Common myeloid progenitor, CD34-positive (primary cell): ENCODE data around the gene ZNF710.
"Not testable (repeated sequence)": the region's sequence is repeated elsewhere in the genome, so short reads cannot be mapped to it uniquely, and the experiment has no call there.

Source experiments
- CTCF ChIA-PET: fragments of 350-600 bp; sonication (Branson Sonifier 250); formaldehyde crosslinking; loops from one replicate; lab custom pipeline; 2021; ENCODE audit warnings: antibody characterized with exemption; lab: Charles Lee
- POLR2A ChIA-PET: fragments of 350-600 bp; sonication (Branson Sonifier 250); formaldehyde crosslinking; loops from one replicate; lab custom pipeline; 2021; ENCODE audit warnings: antibody characterized with exemption; lab: Charles Lee
- DNase-seq, 3 donors: peaks; one replicate each; pipeline versions ENCODE4 v3.0.0 to v3.0.0-alpha.2; 2013
- H3K27ac ChIP-seq, 2 experiments: 1 replicate in 1 of 2; 2 replicates in 1 of 2; pipeline ENCODE4 v1.7.0; 2013; ENCODE audit warnings: inconsistent platforms in 2 of 2, low read length in 2 of 2, mild to moderate bottlenecking in 2 of 2, low read depth in 1 of 2, moderate library complexity in 1 of 2; ENCODE audit not compliant: severe bottlenecking in 2 of 2, insufficient read depth in 1 of 2, poor library complexity in 1 of 2
- H3K27me3 ChIP-seq, 5 experiments: replicated peaks in 2 of 5; 1 replicate in 3 of 5; 2 replicates in 2 of 5; pipeline versions ENCODE4 v1.6.1 to v1.7.0; 2013; ENCODE audit warnings: low read length in 4 of 5, mild to moderate bottlenecking in 2 of 5, moderate library complexity in 2 of 5, inconsistent platforms in 1 of 5; ENCODE audit not compliant: insufficient read depth in 5 of 5, control insufficient read depth in 4 of 5
- H3K36me3 ChIP-seq, 4 experiments: 1 replicate in 2 of 4; 2 replicates in 2 of 4; pipeline versions ENCODE4 v1.6.1 to v1.7.0; 2013; ENCODE audit warnings: low read length in 3 of 4, control low read depth in 1 of 4, mild to moderate bottlenecking in 1 of 4; ENCODE audit not compliant: control insufficient read depth in 4 of 4, insufficient read depth in 4 of 4
- H3K4me1 ChIP-seq, 4 experiments: 1 replicate in 3 of 4; 2 replicates in 1 of 4; pipeline versions ENCODE4 v1.6.1 to v1.7.1; 2013; ENCODE audit warnings: low read length in 3 of 4, mild to moderate bottlenecking in 3 of 4, control low read depth in 1 of 4, inconsistent platforms in 1 of 4, moderate library complexity in 1 of 4; ENCODE audit not compliant: control insufficient read depth in 4 of 4, insufficient read depth in 4 of 4; ENCODE audit errors: control extremely low read depth in 1 of 4
- H3K4me3 ChIP-seq, 7 experiments: 1 replicate in 4 of 7; 2 replicates in 3 of 7; pipeline versions ENCODE4 v1.5.1 to v1.7.0; 2013; ENCODE audit warnings: mild to moderate bottlenecking in 7 of 7, low read length in 6 of 7, moderate library complexity in 6 of 7, inconsistent platforms in 2 of 7, low read depth in 2 of 7, control low read depth in 1 of 7; ENCODE audit not compliant: insufficient read depth in 4 of 7, control insufficient read depth in 1 of 7; ENCODE audit errors: extremely low read depth in 1 of 7
- H3K9me3 ChIP-seq, 5 experiments: 1 replicate in 4 of 5; 2 replicates in 1 of 5; pipeline versions ENCODE4 v1.6.1 to v1.7.1; 2013; ENCODE audit warnings: low read length in 4 of 5, mild to moderate bottlenecking in 2 of 5, inconsistent platforms in 1 of 5, low read depth in 1 of 5, moderate library complexity in 1 of 5; ENCODE audit not compliant: control insufficient read depth in 4 of 5, insufficient read depth in 2 of 5; ENCODE audit errors: control extremely low read depth in 1 of 5
- WGBS: methylation state at CpG from one replicate; pipeline ENCODE4 v1.1.5; 2013; ENCODE audit not compliant: insufficient coverage; 5-methylcytosine and 5-hydroxymethylcytosine counted together

ZNF710 gene

DNA sequence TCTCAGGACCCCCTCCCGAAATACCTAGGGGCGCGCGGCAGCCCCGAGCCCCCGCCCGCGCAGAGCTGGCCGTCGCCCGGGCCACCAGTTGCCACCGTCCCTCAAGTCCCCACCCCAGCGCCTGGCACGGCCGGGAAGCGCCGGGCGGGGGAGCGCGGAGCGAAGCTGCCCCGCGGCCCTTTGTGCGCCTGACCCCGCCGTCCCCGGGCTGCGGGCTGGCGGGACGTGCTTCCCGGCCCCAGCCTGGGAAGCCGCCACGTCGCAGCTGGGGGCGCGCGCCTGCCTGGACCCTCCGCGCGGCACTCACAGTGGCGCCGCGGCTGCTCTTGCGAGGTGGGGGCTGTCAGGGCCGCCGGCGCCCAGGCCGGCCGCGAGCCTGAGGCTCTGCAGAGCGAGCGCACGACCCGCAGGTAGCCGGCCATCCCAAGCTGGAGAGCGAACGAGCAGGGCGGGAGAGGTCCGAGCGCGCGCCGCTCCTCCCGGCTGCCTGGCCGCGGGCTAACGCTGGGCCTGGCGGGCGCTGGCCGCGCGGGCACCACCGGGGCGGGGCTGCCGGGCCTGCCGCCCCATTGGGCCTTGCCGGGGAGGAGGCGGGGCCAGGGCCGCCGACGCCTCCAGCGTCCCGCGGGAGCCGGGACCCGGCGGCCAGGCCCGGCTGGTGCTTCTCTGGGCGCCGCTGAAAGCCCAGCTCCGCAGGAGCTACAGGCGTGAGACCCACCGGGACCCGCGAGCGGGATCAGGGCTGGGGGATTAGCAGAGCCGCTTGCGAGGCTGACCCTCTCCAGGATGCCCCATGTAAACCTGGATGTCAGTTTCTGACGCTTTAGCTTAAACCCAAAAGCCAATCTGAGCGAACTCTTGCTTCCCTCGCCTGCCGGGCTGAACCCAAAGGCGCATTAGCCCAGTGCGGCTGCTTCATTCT is 101.1 kb downstream of the ZNF710 start, which contains the start of gene IDH2:
Gene IDH2, minus strand, starts transcription at position 500 of the 922 bp plus-strand sequence. Its CDS starts 78 bp downstream, at position 422.
- DNase-seq, result peak; percentile 66 to 84 (median 79)
- Histone ChIP-seq H3K36me3 (peaks cover 0 to 3% (median under 1%) of the 10 kb centered on the region in 4 experiments), H3K4me1 (peaks cover 13 to 50% (median 48%) of the 10 kb centered on the region in 4 experiments), H3K27me3 (peaks cover 0 to 2% (median 0%) of the 10 kb centered on the region in 5 experiments), H3K9me3 (no peaks in the 10 kb centered on the region), H3K27ac (peak within 1 kb of the TSS; percentile 68 to 83), H3K4me3 (peak within 1 kb of the TSS; percentile 76 to 90 (median 83))
- ChIA-PET CTCF (interaction anchor here (0.6 to 4.0 kb wide), 7 partner anchors 15 to 287 kb away, joined by 3 to 23 read pairs (median 3); partner anchors contain the start of gene ANPEP), POLR2A (interaction anchor here (0.6 to 1.2 kb wide), 3 partner anchors 14 to 552 kb away, joined by 3 to 5 read pairs (median 3); no protein-coding TSS in a partner anchor)
- WGBS, result 0% methylated on average over 86 of the region's 104 CpGs

DNA sequence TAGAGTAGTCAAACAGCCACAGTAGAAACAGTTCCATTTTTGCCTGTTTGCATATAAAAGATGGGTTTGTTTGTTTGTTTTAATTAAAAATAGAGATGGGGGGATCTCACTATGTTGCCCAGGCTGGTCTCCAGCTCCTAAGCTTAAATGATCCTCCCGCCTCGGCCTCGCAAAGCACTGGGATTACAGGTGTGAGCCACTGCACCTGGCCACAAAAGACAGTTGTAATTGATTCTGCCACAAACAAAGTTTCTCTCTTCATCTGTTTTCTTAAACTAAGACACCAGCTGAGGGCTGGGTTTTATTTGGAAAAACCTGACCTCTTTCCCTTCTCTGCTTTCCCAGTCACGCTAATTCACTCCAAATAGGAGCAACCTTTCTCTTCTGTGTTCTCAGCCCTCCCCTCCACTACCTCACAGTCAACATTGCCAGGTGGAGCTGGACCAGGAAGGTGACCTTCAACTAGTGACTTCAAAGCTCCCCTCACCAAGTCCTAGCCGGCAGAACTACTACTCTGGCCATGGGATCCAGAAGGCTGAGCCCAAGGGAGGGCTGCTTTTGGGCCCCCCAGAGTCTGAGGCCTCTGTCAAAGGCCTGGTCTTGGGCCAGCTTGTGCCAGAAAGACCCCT is 102.7 kb downstream of the ZNF710 start:
- ChIA-PET POLR2A (no interaction called here), CTCF (interaction anchor here (1.0 to 1.4 kb wide), 3 partner anchors 13 to 19 kb away, joined by 3 read pairs; no protein-coding TSS in a partner anchor)
- DNase-seq, result no peak
- H3K27me3 ChIP-seq, result peaks cover 0 to 2% (median 0%) of the 10 kb centered on the region in 5 experiments
- no peak overlapping the region for H3K4me3 ChIP-seq
- no peaks in the 10 kb centered on the region for H3K9me3 ChIP-seq
- no peak overlapping the region for H3K27ac ChIP-seq
- H3K36me3 ChIP-seq, result peaks cover 0 to 3% (median under 1%) of the 10 kb centered on the region in 4 experiments
- 98% methylated on average over 5 of the region's 5 CpGs for WGBS
- peaks cover 9 to 36% (median 34%) of the 10 kb centered on the region in 4 experiments for H3K4me1 ChIP-seq

DNA sequence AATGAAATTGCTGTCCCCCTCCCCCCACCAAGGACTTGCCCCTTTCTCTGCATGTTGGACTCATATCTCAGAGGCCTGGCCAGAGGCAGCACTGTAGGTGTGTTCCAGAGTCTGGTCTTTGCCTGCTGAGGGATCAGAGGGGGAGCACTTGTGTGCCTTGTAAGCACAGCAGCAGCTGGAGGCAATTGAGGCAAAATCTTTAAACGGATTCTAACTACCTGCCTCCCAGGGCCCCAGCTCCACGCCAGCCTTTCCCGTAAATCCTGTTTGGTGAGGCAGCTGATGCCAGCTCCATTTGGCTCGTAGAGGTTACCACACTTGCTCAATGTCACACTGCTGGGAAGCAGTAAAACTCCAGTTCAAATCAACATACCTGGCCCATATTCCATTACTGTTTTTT is 103.4 kb downstream of the ZNF710 start:
- 97% methylated on average over 3 of the region's 4 CpGs for WGBS
- Histone ChIP-seq H3K9me3 (no peaks in the 10 kb centered on the region), H3K4me1 (peaks cover 9 to 28% (median 26%) of the 10 kb centered on the region in 4 experiments), H3K27me3 (peaks cover 0 to 2% (median 0%) of the 10 kb centered on the region in 5 experiments), H3K27ac (no peak overlapping the region), H3K36me3 (no peaks in the 10 kb centered on the region), H3K4me3 (no peak overlapping the region)
- ChIA-PET POLR2A (no interaction called here), CTCF (interaction anchor here (0.7 to 1.4 kb wide), 2 partner anchors 14 to 19 kb away, joined by 3 read pairs; no protein-coding TSS in a partner anchor)
- no peak for DNase-seq

DNA sequence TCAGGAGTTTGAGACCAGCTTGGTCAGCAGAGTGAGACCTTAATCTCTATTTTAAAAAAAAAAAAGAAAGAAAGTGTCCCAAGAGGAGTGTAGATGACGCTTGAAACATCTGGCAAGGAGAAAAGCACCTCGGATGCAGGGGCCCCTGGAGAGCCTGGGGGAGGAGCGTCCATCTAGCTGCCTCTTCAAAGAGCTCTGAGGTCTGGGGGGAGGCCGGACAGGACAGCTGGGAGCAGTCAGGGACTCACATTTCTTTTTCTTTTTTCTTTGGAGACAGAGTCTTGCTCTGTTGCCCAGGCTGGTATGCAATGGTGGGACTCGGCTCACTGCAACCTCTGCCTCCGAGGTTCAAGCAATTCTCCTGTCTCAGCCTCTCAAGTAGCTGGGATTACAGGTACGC is 104.4 kb downstream of the ZNF710 start:
- WGBS, result 90% methylated on average over 5 of the region's 7 CpGs
- DNase-seq, result no peak
- ChIA-PET POLR2A (no interaction called here), CTCF (interaction anchor here (1.5 kb wide), 1 partner anchor 13 kb away, joined by 3 read pairs; no protein-coding TSS in a partner anchor)
- Histone ChIP-seq H3K36me3 (no peaks in the 10 kb centered on the region), H3K4me1 (peaks cover 4 to 18% (median 17%) of the 10 kb centered on the region in 4 experiments), H3K27me3 (peaks cover 0 to 2% (median 0%) of the 10 kb centered on the region in 5 experiments), H3K9me3 (no peaks in the 10 kb centered on the region), H3K4me3 (no peak overlapping the region), H3K27ac (no peak overlapping the region)

DNA sequence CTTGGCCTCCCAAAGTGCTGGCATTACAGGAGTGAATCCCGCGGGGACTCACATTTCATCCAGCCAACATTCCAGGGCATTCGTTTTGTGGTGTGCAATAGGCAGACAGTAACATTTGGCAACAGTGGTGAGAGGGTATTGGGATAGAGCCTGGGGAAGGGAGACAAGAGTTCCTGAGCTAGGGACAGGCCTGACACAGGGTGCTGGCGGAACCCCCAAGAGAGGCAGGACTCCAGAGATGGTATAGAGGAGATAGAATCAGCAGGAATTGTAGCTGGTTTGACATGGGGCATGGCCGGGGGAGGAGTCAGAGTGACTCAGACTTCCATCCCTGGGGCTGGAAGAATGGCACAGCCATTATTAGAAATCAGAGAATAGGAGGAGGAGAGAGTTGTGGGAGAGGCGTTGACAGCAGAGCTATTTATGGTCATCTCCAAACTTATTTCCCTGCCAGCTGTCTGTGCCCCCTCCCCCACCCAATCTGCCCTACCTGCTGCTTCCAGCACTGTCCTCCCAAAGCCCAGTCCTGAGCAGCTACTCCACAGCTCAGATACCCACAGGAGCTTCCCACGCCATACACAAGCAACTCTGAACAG is 105.5 kb downstream of the ZNF710 start:
- H3K36me3 ChIP-seq, result no peaks in the 10 kb centered on the region
- no peak overlapping the region for H3K4me3 ChIP-seq
- H3K27me3 ChIP-seq, result peaks cover 0 to 2% (median 0%) of the 10 kb centered on the region in 5 experiments
- no peak overlapping the region for H3K27ac ChIP-seq
- WGBS, result 97% methylated on average over 5 of the region's 7 CpGs
- DNase-seq, result no peak
- H3K4me1 ChIP-seq, result peaks cover 0 to 8% (median 6%) of the 10 kb centered on the region in 4 experiments
- POLR2A ChIA-PET, result interaction anchor here (0.7 kb wide), 1 partner anchor 115 kb away, joined by 5 read pairs; no protein-coding TSS in a partner anchor
- CTCF ChIA-PET, result interaction anchor here (1.3 to 1.5 kb wide), 3 partner anchors 12 to 187 kb away, joined by 3 to 4 read pairs (median 3); no protein-coding TSS in a partner anchor
- no peaks in the 10 kb centered on the region for H3K9me3 ChIP-seq

DNA sequence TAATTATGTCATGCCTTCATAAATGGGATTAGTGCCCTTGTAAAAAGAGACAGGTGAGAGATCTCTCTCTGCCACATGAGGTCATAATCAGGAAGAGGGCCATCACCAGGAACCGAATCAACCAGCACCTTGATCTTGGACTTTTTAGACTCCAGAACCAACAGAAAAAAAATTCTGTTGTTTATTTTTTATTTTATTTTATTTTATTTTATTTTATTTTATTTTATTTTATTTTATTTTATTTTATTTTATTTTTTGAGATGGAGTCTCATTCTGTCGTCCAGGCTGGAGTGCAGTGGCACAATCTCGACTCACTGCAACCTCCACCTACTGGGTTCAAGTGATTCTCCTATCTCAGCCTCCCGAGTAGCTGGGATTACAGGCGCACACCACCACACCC is 106.9 kb downstream of the ZNF710 start:
- H3K36me3 ChIP-seq, H3K4me1 ChIP-seq, POLR2A ChIA-PET, DNase-seq, H3K4me3 ChIP-seq, H3K27ac ChIP-seq, H3K9me3 ChIP-seq, H3K27me3 ChIP-seq: not testable (repeated sequence)
- whole genome bisulfite sequencing, result 80% methylated on average over 1 of the region's 5 CpGs
- CTCF ChIA-PET, result interaction anchor here (1.4 kb wide), 1 partner anchor 185 kb away, joined by 4 read pairs; no protein-coding TSS in a partner anchor
